ENCODE results near the gene CSAD. TPM values are rescaled to one million over a fixed set of nuclear protein-coding genes. Genes with fewer than 3 reads are reported as not detected.

Gene CSAD
- total and polyA plus RNA-seq, 2 of the 13 experiments (the other 11 are each of a cell fraction or from before 2014, with no cell fraction given): 7.2 to 23.5 TPM

- TF ChIP-seq CEBPZ (IDR thresholded peaks at IDR 0.05; ENCODE audit: low read length) (no peak), ZNF253 (CRISPR knock-in tag; IDR thresholded peaks at IDR 0.05; ENCODE audit: borderline replicate concordance) (no peak), RBM39 (IDR thresholded peaks at IDR 0.05; ENCODE audit: low read depth, low read length, poor library complexity, severe bottlenecking) (no peak), ZSCAN21 (CRISPR knock-in tag; IDR thresholded peaks at IDR 0.05; ENCODE audit: borderline replicate concordance) (no peak), ZFP62 (CRISPR knock-in tag; IDR thresholded peaks at IDR 0.05) (no peak), KDM5B (CRISPR knock-in tag; IDR thresholded peaks at IDR 0.05; ENCODE audit: borderline replicate concordance) (no peak), ZXDC (CRISPR knock-in tag; IDR thresholded peaks at IDR 0.05) (no peak)
Observed at GRCh38 chr12:53147653-53148052, 33.1 kb downstream of the CSAD start (continued).

Measured in HepG2 (cell line).